Measurements from ENCODE around the gene COQ4.
A peak's percentile ranks its signal among the peaks of the same experiment; 100 is the strongest.

The COQ4 gene

GRCh38 chr9:128294142-128294541 lies 28.5 kb upstream of the COQ4 start:
- H3K4me1 ChIP-seq (ENCODE audit: insufficient read depth, insufficient read length), result peaks cover 4% of the 10 kb centered on the region
- no peak overlapping the region for H3K4me3 ChIP-seq (ENCODE audit: insufficient read length, low read depth)
- no peaks in the 10 kb centered on the region for H3K9me3 ChIP-seq (ENCODE audit: insufficient read depth, low read length)
- no peak for DNase-seq (ENCODE audit: low read depth, low spot score)
- H3K27me3 ChIP-seq (ENCODE audit: insufficient read depth, insufficient read length), result no peaks in the 10 kb centered on the region
- no peak overlapping the region for H3K9ac ChIP-seq (ENCODE audit: insufficient read length, low read depth)
- TF ChIP-seq SUZ12 (IDR thresholded peaks at IDR 0.05; ENCODE audit: extremely low read depth, insufficient read depth, insufficient read length) (no peak), ZNF274 (IDR thresholded peaks at IDR 0.05; ENCODE audit: low read depth, low read length) (no peak), YY1 (IDR thresholded peaks at IDR 0.05; ENCODE audit: insufficient read depth, insufficient read length) (no peak)
- H3K36me3 ChIP-seq (ENCODE audit: insufficient read depth, insufficient read length, low read length), result peaks cover under 1% of the 10 kb centered on the region

GRCh38 chr9:128296340-128297220 lies 26.1 kb upstream of the COQ4 start:
- no peaks in the 10 kb centered on the region for H3K36me3 ChIP-seq (ENCODE audit: insufficient read depth, insufficient read length, low read length)
- peak overlapping the region; percentile 9 for H3K9ac ChIP-seq (ENCODE audit: insufficient read length, low read depth)
- H3K4me3 ChIP-seq (ENCODE audit: insufficient read length, low read depth), result no peak overlapping the region
- DNase-seq (ENCODE audit: low read depth, low spot score), result no peak
- H3K27me3 ChIP-seq (ENCODE audit: insufficient read depth, insufficient read length), result no peaks in the 10 kb centered on the region
- H3K4me1 ChIP-seq (ENCODE audit: insufficient read depth, insufficient read length), result peaks cover 4% of the 10 kb centered on the region
- H3K9me3 ChIP-seq (ENCODE audit: insufficient read depth, low read length), result no peaks in the 10 kb centered on the region
- TF ChIP-seq SUZ12 (IDR thresholded peaks at IDR 0.05; ENCODE audit: extremely low read depth, insufficient read depth, insufficient read length) (no peak), YY1 (IDR thresholded peaks at IDR 0.05; ENCODE audit: insufficient read depth, insufficient read length) (no peak), ZNF274 (IDR thresholded peaks at IDR 0.05; ENCODE audit: low read depth, low read length) (no peak)

DNA sequence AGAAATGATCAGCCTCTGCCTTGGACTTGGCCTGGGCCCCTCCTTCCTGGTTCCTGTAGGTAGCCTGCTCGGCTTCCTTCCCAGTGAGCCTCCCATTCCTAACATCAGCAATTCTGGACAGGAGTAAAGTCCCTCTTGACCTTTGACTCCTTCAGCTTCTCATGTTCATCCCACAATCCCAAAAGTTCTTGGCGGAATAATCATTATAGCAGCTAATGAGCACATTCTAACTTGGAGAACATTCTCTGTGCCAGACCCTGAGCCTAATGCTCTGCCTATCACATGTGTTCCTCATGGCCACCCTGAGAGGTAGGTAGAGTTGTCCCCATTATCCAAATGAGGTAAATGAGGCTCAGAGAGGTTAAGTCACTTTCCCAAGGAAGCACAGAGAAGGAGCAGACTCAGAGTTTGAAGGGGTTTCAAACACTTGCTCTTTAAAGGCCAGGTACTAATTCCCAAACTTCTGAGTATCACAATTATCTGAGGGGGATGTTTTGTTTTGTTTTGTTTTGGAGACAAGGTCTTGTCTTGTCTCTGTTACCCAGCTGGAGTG lies 25.3 kb upstream of the COQ4 start:
- peaks cover 4% of the 10 kb centered on the region for H3K4me1 ChIP-seq (ENCODE audit: insufficient read depth, insufficient read length)
- no peak overlapping the region for H3K4me3 ChIP-seq (ENCODE audit: insufficient read length, low read depth)
- H3K27me3 ChIP-seq (ENCODE audit: insufficient read depth, insufficient read length), result no peaks in the 10 kb centered on the region
- H3K9ac ChIP-seq (ENCODE audit: insufficient read length, low read depth), result no peak overlapping the region
- no peak for TF ChIP-seq ZNF274 (IDR thresholded peaks at IDR 0.05; ENCODE audit: low read depth, low read length)
- TF ChIP-seq SUZ12 (IDR thresholded peaks at IDR 0.05; ENCODE audit: extremely low read depth, insufficient read depth, insufficient read length), result no peak
- TF ChIP-seq YY1 (IDR thresholded peaks at IDR 0.05; ENCODE audit: insufficient read depth, insufficient read length), result no peak
- no peaks in the 10 kb centered on the region for H3K36me3 ChIP-seq (ENCODE audit: insufficient read depth, insufficient read length, low read length)
- no peak for DNase-seq (ENCODE audit: low read depth, low spot score)
- H3K9me3 ChIP-seq (ENCODE audit: insufficient read depth, low read length), result no peaks in the 10 kb centered on the region

DNA sequence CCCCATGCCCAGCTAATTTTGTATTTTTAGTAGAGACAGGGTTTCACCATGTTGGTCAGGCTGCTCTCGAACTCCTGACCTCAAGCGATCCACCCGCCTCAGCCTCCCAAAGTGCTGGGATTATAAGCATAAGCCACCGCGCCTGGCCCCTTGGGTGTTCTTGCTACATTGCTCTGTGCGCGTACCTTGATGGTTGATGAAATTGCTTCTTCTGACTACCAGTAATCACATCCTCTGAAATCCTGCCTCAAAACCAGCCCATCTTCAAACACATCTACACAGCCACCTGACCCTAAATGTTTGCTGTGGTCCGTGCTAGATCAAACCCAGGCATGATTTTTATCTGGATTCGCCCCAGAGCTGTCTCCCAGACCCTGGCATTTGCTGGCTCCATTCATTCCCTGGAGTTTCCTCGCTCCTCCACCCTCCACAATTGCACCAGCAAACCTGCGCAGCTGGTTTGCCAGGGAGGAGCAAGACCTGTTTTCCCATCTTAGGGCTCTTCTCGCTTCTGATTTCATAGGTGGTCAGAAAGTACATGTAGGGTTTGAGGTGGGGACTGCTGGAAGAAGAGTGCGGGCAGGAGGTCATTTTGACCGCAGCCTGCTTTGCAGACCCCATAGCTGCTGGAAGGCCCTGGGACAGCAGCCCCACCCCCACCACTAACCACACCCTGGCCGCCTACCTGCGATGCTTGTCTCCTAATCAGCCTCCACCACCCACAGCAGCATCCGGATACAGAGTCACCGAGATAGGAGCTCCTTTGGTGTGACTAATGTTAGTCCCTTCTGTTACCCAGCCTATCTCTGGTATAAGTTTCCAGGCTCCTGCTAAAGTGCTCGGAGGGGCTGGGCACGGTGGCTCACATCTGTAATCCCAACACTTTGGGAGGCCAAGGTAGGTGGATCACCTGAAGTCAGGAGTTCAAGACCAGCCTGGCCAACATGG lies 23.8 kb upstream of the COQ4 start:
- Histone ChIP-seq H3K9me3 (ENCODE audit: insufficient read depth, low read length) (no peaks in the 10 kb centered on the region), H3K9ac (ENCODE audit: insufficient read length, low read depth) (no peak overlapping the region), H3K36me3 (ENCODE audit: insufficient read depth, insufficient read length, low read length) (no peaks in the 10 kb centered on the region), H3K4me1 (ENCODE audit: insufficient read depth, insufficient read length) (peaks cover 4% of the 10 kb centered on the region), H3K27me3 (ENCODE audit: insufficient read depth, insufficient read length) (no peaks in the 10 kb centered on the region), H3K4me3 (ENCODE audit: insufficient read length, low read depth) (no peak overlapping the region)
- no peak for DNase-seq (ENCODE audit: low read depth, low spot score)
- TF ChIP-seq YY1 (IDR thresholded peaks at IDR 0.05; ENCODE audit: insufficient read depth, insufficient read length) (no peak), SUZ12 (IDR thresholded peaks at IDR 0.05; ENCODE audit: extremely low read depth, insufficient read depth, insufficient read length) (no peak), ZNF274 (IDR thresholded peaks at IDR 0.05; ENCODE audit: low read depth, low read length) (no peak)

GRCh38 chr9:128304136-128304970 lies 18.3 kb upstream of the COQ4 start:
- H3K4me1 ChIP-seq (ENCODE audit: insufficient read depth, insufficient read length), result peaks cover 8% of the 10 kb centered on the region
- DNase-seq (ENCODE audit: low read depth, low spot score), result no peak
- no peak for TF ChIP-seq YY1 (IDR thresholded peaks at IDR 0.05; ENCODE audit: insufficient read depth, insufficient read length)
- TF ChIP-seq ZNF274 (IDR thresholded peaks at IDR 0.05; ENCODE audit: low read depth, low read length), result no peak
- TF ChIP-seq SUZ12 (IDR thresholded peaks at IDR 0.05; ENCODE audit: extremely low read depth, insufficient read depth, insufficient read length), result no peak

GRCh38 chr9:128304971-128305288 lies 17.7 kb upstream of the COQ4 start:
- peaks cover 25% of the 10 kb centered on the region for H3K36me3 ChIP-seq (ENCODE audit: insufficient read depth, insufficient read length, low read length)

More at GRCh38 chr9:128304136-128304970, 18.3 kb upstream of the COQ4 start:
- H3K9ac ChIP-seq (ENCODE audit: insufficient read length, low read depth), result no peak overlapping the region
- H3K9me3 ChIP-seq (ENCODE audit: insufficient read depth, low read length), result no peaks in the 10 kb centered on the region
- no peaks in the 10 kb centered on the region for H3K27me3 ChIP-seq (ENCODE audit: insufficient read depth, insufficient read length)
- peaks cover 20% of the 10 kb centered on the region for H3K36me3 ChIP-seq (ENCODE audit: insufficient read depth, insufficient read length, low read length)
- H3K4me3 ChIP-seq (ENCODE audit: insufficient read length, low read depth), result no peak overlapping the region

More at GRCh38 chr9:128304971-128305288, 17.7 kb upstream of the COQ4 start:
- Histone ChIP-seq H3K4me1 (ENCODE audit: insufficient read depth, insufficient read length) (peaks cover 8% of the 10 kb centered on the region), H3K27me3 (ENCODE audit: insufficient read depth, insufficient read length) (no peaks in the 10 kb centered on the region), H3K9ac (ENCODE audit: insufficient read length, low read depth) (no peak overlapping the region), H3K9me3 (ENCODE audit: insufficient read depth, low read length) (no peaks in the 10 kb centered on the region), H3K4me3 (ENCODE audit: insufficient read length, low read depth) (no peak overlapping the region)
- TF ChIP-seq YY1 (IDR thresholded peaks at IDR 0.05; ENCODE audit: insufficient read depth, insufficient read length), result no peak
- no peak for TF ChIP-seq ZNF274 (IDR thresholded peaks at IDR 0.05; ENCODE audit: low read depth, low read length)
- TF ChIP-seq SUZ12 (IDR thresholded peaks at IDR 0.05; ENCODE audit: extremely low read depth, insufficient read depth, insufficient read length), result no peak
- no peak for DNase-seq (ENCODE audit: low read depth, low spot score)
